Activated CD8-positive, alpha-beta T cell treated with anti-CD3 and anti-CD28 coated beads, Interleukin-2, amount 10 ng/mL, durations not matched to agents 7 days and 5 days (primary cell): ENCODE data around the gene BTBD6. TPM values are rescaled to one million over a fixed set of nuclear protein-coding genes. Genes with fewer than 3 reads are reported as not detected.
A peak's percentile ranks its signal among the peaks of the same experiment; 100 is the strongest.
"Not testable (repeated sequence)": the region's sequence is repeated elsewhere in the genome, so short reads cannot be mapped to it uniquely, and the experiment has no call there.

Experiments used
- ATAC-seq: fragments of 150-1000 bp; cut with Tn5 transposase; one replicate; pipeline ENCODE4 v1.10.0; 2021; ENCODE audit warnings: moderate library complexity
- CTCF ChIA-PET: fragments of 350-600 bp; sonication (Branson Sonifier 250); formaldehyde crosslinking; loops from one replicate; lab custom pipeline; 2021; ENCODE audit warnings: antibody characterized with exemption; lab: Charles Lee
- POLR2A ChIA-PET: fragments of 350-600 bp; sonication (Branson Sonifier 250); formaldehyde crosslinking; loops from one replicate; lab custom pipeline; 2021; ENCODE audit warnings: antibody characterized with exemption; lab: Charles Lee
- DNase-seq: peaks from one replicate; pipeline ENCODE4 v3.0.0-alpha.2; 2020
- H3K27ac Mint-ChIP-seq: one replicate; pipeline ENCODE4 v1.8.0; 2021; ENCODE audit warnings: mild to moderate bottlenecking, mixed read lengths
- H3K27me3 Mint-ChIP-seq: one replicate; pipeline ENCODE4 v1.8.0; 2021; ENCODE audit warnings: low read depth, mixed read lengths
- H3K36me3 Mint-ChIP-seq: one replicate; pipeline ENCODE4 v1.8.0; 2021; ENCODE audit warnings: low read depth, mixed read lengths
- H3K4me1 Mint-ChIP-seq: one replicate; pipeline ENCODE4 v1.8.0; 2021; ENCODE audit warnings: low read depth, mixed read lengths
- H3K4me3 Mint-ChIP-seq: one replicate; pipeline ENCODE4 v1.8.0; 2021; ENCODE audit warnings: mild to moderate bottlenecking, mixed read lengths
- H3K9me3 Mint-ChIP-seq: one replicate; pipeline ENCODE4 v1.8.0; 2022; ENCODE audit warnings: mixed read lengths; ENCODE audit not compliant: insufficient read depth
- total RNA-seq, 2 experiments: library from RNA; stranded (reverse); gene quantifications; one replicate each; pipeline ENCODE4 v1.2.3, GENCODE V29; 2021

The BTBD6 gene
- total RNA-seq, 2 experiments from 2014 or later = 53.7 to 59.8 TPM

GRCh38 chr14:105279642-105280361 is 31.5 kb downstream of the BTBD6 start:
- peaks cover 28% of the 10 kb centered on the region for H3K4me1 Mint-ChIP-seq
- no peaks in the 10 kb centered on the region for H3K9me3 Mint-ChIP-seq
- no peak overlapping the region for H3K4me3 Mint-ChIP-seq
- H3K36me3 Mint-ChIP-seq = peaks cover 4% of the 10 kb centered on the region
- CTCF ChIA-PET = interaction anchor here (0.7 kb wide), 1 partner anchor 94 kb away, joined by 3 read pairs; no protein-coding TSS in a partner anchor
- ATAC-seq (no peak), DNase-seq (no peak)
- H3K27ac Mint-ChIP-seq = no peak overlapping the region
- H3K27me3 Mint-ChIP-seq = no peaks in the 10 kb centered on the region
- POLR2A ChIA-PET = interaction anchor here (0.6 to 1.1 kb wide), 2 partner anchors 92 to 183 kb away, joined by 3 read pairs; no protein-coding TSS in a partner anchor

- Mint-ChIP-seq H3K27me3 (no peaks in the 10 kb centered on the region), H3K9me3 (no peaks in the 10 kb centered on the region), H3K27ac (no peak overlapping the region), H3K4me1 (peaks cover 29% of the 10 kb centered on the region), H3K36me3 (peaks cover 5% of the 10 kb centered on the region), H3K4me3 (no peak overlapping the region)
- DNase-seq (no peak), ATAC-seq (no peak)
- POLR2A ChIA-PET = interaction anchor here (1.1 kb wide), 1 partner anchor 183 kb away, joined by 3 read pairs; no protein-coding TSS in a partner anchor
- CTCF ChIA-PET = no interaction called here
Measured at GRCh38 chr14:105280525-105280924, 32.2 kb downstream of the BTBD6 start.

DNA sequence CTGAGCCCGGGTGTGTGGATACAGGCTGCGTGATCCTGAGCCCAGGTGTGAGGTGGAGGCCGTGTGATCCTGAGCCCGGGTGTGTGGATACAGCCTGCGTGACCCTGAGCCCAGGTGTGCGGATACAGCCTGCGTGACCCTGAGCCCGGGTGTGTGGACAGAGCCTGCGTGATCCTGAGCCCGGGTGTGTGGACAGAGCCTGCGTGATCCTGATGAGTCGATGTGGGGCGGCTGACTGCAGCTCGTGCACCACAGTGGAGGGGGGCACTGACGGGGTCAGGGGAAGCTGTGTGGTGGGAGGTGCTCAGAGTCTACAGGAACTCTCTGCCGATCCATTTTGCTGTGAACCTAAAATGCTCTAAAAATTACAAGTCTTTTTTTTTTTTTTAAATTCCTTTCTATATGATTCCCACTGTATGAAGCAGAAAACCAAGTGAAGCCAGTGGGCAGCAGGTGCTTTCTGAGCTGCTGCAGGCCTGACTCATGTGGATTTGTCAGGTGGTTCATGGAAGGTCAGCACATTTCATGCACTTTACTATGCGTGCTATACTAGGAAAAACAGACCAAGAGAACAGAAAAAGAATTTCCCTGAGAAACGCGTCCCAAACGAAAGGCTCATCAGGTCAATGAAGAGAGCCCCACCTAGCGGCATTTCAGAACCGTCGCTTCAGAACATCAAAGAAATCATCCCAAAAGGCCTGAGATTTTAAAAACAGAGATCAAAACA is 33.2 kb downstream of the BTBD6 start:
- ChIA-PET CTCF (interaction anchor here (0.7 to 1.4 kb wide), 4 partner anchors 24 to 193 kb away, joined by 3 to 6 read pairs (median 3); no protein-coding TSS in a partner anchor), POLR2A (no interaction called here)
- ATAC-seq (no peak), DNase-seq (peak; percentile 45)
- H3K4me3 Mint-ChIP-seq = no peak overlapping the region
- H3K27ac Mint-ChIP-seq = no peak overlapping the region
- H3K27me3 Mint-ChIP-seq = no peaks in the 10 kb centered on the region
- H3K36me3 Mint-ChIP-seq = peaks cover 5% of the 10 kb centered on the region
- H3K4me1 Mint-ChIP-seq = peaks cover 29% of the 10 kb centered on the region
- no peaks in the 10 kb centered on the region for H3K9me3 Mint-ChIP-seq

DNA sequence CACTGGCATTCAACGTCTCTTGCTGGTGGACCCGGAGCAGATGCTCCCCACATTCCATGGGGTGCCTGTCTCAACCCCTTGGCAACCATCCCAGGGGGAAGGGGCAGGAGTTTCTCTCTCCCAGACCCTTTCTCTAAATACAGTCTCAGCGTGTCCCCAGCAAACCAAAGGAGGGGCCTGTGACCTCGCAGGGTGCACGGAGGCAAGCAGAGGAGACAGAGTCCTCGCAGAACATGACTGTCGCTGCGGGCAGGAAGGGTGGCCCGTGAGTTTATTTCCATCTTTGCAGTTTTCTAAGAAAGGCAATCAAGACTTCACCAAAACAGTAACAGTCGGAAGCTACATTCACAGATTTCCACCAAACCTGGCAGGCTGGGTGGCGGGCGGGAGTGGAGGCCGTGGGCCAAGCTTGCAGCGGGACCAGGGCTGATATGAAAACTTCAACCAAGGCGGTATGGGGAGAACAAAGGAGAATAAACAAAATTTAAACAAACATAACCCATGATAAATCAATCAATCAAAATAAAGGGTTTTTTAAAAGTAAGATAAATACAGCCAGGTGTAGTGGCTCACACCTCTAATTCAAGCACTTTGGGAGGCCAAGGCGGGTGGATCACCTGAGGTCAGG is 33.9 kb downstream of the BTBD6 start:
- Mint-ChIP-seq H3K9me3 (no peaks in the 10 kb centered on the region), H3K27ac (no peak overlapping the region), H3K27me3 (no peaks in the 10 kb centered on the region), H3K4me1 (peaks cover 29% of the 10 kb centered on the region), H3K36me3 (peaks cover 5% of the 10 kb centered on the region), H3K4me3 (no peak overlapping the region)
- DNase-seq (no peak), ATAC-seq (no peak)
- ChIA-PET POLR2A (no interaction called here), CTCF (interaction anchor here (1.1 to 1.5 kb wide), 3 partner anchors 33 to 193 kb away, joined by 3 to 6 read pairs (median 3); no protein-coding TSS in a partner anchor)

GRCh38 chr14:105283028-105283427 is 34.7 kb downstream of the BTBD6 start:
- Mint-ChIP-seq H3K9me3 (no peaks in the 10 kb centered on the region), H3K27me3 (no peaks in the 10 kb centered on the region), H3K4me1 (peaks cover 29% of the 10 kb centered on the region), H3K27ac (peak overlapping the region; percentile 34), H3K36me3 (peaks cover 5% of the 10 kb centered on the region), H3K4me3 (no peak overlapping the region)
- POLR2A ChIA-PET = interaction anchor here (0.6 kb wide), 1 partner anchor 10 kb away, joined by 3 read pairs; no protein-coding TSS in a partner anchor
- CTCF ChIA-PET = interaction anchor here (1.4 to 1.5 kb wide), 2 partner anchors 32 to 113 kb away, joined by 3 to 6 read pairs; no protein-coding TSS in a partner anchor
- DNase-seq = no peak
- no peak for ATAC-seq

- Mint-ChIP-seq H3K36me3 (peaks cover 5% of the 10 kb centered on the region), H3K4me3 (peak overlapping the region; percentile 22), H3K27me3 (no peaks in the 10 kb centered on the region), H3K4me1 (peaks cover 29% of the 10 kb centered on the region), H3K9me3 (no peaks in the 10 kb centered on the region), H3K27ac (peak overlapping the region; percentile 78)
- CTCF ChIA-PET = no interaction called here
- POLR2A ChIA-PET = interaction anchor here (0.7 kb wide), 1 partner anchor 189 kb away, joined by 4 read pairs; no protein-coding TSS in a partner anchor
- DNase-seq (peak; percentile 49), ATAC-seq (peak; percentile 50)
Measured at GRCh38 chr14:105283899-105284298, 35.6 kb downstream of the BTBD6 start.

DNA sequence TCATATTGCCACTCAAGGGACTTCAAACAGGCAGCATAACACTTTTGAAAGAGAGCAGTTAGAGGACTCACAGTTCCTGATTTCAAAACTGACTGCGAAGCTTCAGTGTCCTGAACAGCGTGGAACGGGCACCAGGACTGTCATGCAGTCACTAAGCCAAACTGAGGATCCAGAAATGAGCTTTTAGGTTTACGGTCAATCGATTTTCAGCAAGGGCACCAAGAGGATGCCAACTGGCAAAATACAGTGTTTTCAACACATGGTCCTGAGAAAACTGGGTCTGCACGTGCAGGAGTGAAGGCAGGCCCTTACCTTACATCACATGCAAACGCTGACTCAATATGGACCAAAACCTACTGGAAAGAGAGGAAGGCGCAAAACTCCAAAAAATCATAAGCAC is 36.8 kb downstream of the BTBD6 start:
- ChIA-PET CTCF (interaction anchor here (1.1 kb wide), 1 partner anchor 195 kb away, joined by 3 read pairs; no protein-coding TSS in a partner anchor), POLR2A (no interaction called here)
- no peaks in the 10 kb centered on the region for H3K27me3 Mint-ChIP-seq
- DNase-seq (no peak), ATAC-seq (no peak)
- peaks cover 5% of the 10 kb centered on the region for H3K36me3 Mint-ChIP-seq
- no peak overlapping the region for H3K4me3 Mint-ChIP-seq
- H3K27ac Mint-ChIP-seq = no peak overlapping the region
- H3K9me3 Mint-ChIP-seq = no peaks in the 10 kb centered on the region
- H3K4me1 Mint-ChIP-seq = peaks cover 29% of the 10 kb centered on the region

- Mint-ChIP-seq H3K27me3 (no peaks in the 10 kb centered on the region), H3K4me3 (no peak overlapping the region), H3K27ac (no peak overlapping the region), H3K9me3 (no peaks in the 10 kb centered on the region), H3K4me1 (peaks cover 39% of the 10 kb centered on the region), H3K36me3 (peaks cover 5% of the 10 kb centered on the region)
- POLR2A ChIA-PET = no interaction called here
- CTCF ChIA-PET = no interaction called here
- no peak for DNase-seq
- no peak for ATAC-seq
Measured at GRCh38 chr14:105286759-105287144, 38.4 kb downstream of the BTBD6 start.

GRCh38 chr14:105287249-105288102 is 39.1 kb downstream of the BTBD6 start:
- H3K36me3 Mint-ChIP-seq = peaks cover 5% of the 10 kb centered on the region
- DNase-seq = no peak
- H3K4me3 Mint-ChIP-seq = no peak overlapping the region
- peaks cover 39% of the 10 kb centered on the region for H3K4me1 Mint-ChIP-seq
- no peaks in the 10 kb centered on the region for H3K9me3 Mint-ChIP-seq
- ChIA-PET CTCF (no interaction called here), POLR2A (no interaction called here)
- no peak overlapping the region for H3K27ac Mint-ChIP-seq
- no peak for ATAC-seq
- no peaks in the 10 kb centered on the region for H3K27me3 Mint-ChIP-seq

DNA sequence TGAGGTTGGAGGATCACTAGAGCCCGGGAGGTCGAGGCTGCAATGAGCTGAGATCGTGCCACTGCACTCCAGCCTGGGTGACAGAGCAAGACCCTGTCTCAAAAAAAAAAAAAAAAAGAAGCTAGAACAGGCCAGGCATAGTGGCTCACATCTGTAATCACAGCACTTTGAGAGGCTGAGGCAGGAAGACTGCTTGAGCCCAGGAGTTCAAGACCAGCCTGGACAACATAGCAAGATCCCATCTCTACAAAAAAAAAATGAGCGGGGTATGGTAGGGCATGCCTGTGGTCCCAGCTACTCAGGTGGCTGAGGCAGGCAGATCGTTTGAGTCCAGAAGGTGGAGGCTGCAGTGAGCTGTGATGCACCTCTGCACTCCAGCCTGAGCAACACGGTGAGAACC is 40.6 kb downstream of the BTBD6 start:
- ATAC-seq, H3K27ac Mint-ChIP-seq, H3K36me3 Mint-ChIP-seq, H3K9me3 Mint-ChIP-seq, H3K4me3 Mint-ChIP-seq, DNase-seq, H3K27me3 Mint-ChIP-seq: not testable (repeated sequence)
- peaks cover 43% of the 10 kb centered on the region for H3K4me1 Mint-ChIP-seq
- CTCF ChIA-PET = interaction anchor here (0.6 to 1.1 kb wide), 2 partner anchors 29 to 63 kb away, joined by 3 to 4 read pairs; no protein-coding TSS in a partner anchor
- POLR2A ChIA-PET = interaction anchor here (1.8 kb wide), 1 partner anchor 12 kb away, joined by 6 read pairs; the partner anchor contains the start of gene BRF1
